Stimulated activated CD8-positive, alpha-beta memory T cell treated with anti-CD3 and anti-CD28 coated beads, Interleukin-15, amount 100 ng/mL, for 1 hour (primary cell): ENCODE measurements around the gene TULP1.
"Not testable (repeated sequence)": the region's sequence is repeated elsewhere in the genome, so short reads cannot be mapped to it uniquely, and the experiment has no call there.

ENCODE experiments used
- DNase-seq: peaks from one replicate; pipeline ENCODE4 v3.0.0-alpha.2; 2020; ENCODE audit warnings: low read depth

TULP1 gene

GRCh38 chr6:35512740-35513139, at the start of gene TULP1:
TULP1 (minus strand) TSS chr6:35512896; CDS start chr6:35512858, 38 bp downstream.
- no peak for DNase-seq

GRCh38 chr6:35562060-35562459, 49.4 kb upstream of the TULP1 start:
- no peak for DNase-seq

DNA sequence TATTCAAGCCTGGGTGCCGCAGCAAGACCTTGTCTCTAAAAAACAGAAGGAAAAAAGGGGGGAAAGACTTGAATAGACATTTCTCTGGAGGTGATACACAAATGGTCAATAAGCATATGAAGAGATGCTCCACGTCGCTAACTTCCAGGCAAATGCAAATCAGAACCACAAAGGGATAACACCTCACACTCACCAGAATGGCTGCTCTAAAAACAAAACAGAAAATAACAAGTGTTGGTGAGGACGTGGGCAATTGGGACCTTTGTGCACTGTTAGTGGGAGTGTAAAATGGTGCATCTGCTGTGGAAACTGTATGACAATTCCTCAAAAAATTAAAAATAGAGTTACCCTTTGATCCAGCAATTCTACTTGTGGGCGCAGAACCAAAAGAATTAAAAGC, 48.4 kb upstream of the TULP1 start:
- no peak for DNase-seq

- no peak for DNase-seq
Observed at GRCh38 chr6:35558571-35558970, 45.9 kb upstream of the TULP1 start.

DNA sequence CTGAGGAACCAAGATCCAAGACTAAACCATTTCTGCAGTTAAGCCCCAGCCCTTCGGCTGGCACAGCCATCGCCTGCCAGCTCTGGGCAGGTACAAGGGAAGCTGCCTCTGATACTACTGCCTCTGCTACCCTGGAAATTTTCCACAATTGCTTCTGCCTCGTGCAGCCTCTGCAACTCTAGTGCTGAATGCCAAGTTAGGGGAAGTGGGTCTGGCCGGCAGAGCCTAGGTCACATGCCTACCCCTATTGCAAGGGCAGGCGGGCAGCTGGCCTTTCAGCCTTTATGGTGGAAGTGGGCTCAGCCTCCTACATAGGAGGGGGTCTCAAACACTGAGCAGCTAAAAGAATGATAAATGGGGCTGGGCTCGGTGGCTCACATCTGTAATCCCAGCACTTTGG, 44.5 kb upstream of the TULP1 start:
- no peak for DNase-seq

DNA sequence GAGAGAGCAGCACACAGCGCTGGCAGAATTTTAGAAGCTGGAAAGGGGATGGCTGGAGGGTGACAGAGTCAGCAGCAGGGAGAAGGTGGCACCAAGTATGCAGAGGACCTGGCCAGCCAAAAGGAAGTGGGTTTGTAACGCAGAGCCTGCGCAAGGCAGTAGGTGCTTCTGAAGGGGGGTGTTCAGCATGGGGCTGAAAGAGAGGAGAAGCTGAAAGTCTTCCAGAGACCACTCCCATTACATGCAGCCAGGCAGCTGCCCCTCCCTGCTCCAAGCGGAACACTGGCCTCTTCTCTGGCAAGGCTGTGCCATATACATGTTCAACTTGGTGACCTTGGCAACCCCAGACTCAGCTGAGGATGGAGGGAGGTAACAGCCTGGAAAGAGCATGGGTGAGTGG, 42.1 kb upstream of the TULP1 start:
- DNase-seq = no peak

DNA sequence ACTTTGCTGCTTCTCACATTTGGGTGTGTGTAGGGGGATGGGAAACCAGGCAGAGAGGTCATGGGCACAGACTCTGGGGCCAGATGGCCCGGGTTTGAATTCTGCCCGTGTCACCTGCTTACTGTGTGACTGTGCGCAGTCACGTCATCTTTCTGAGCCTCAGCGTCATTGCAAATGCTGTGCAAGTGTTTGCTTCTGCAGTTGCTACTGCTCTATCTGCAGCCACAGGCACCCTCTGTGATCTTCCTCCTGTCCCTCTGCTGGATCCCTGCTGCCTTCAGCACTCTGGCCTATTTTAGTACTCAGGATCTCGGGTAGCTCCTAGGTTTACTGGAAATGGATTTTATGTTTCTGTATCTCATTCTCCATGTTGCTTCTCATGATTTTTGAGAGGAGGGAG, 40.6 kb upstream of the TULP1 start:
- no peak for DNase-seq

DNA sequence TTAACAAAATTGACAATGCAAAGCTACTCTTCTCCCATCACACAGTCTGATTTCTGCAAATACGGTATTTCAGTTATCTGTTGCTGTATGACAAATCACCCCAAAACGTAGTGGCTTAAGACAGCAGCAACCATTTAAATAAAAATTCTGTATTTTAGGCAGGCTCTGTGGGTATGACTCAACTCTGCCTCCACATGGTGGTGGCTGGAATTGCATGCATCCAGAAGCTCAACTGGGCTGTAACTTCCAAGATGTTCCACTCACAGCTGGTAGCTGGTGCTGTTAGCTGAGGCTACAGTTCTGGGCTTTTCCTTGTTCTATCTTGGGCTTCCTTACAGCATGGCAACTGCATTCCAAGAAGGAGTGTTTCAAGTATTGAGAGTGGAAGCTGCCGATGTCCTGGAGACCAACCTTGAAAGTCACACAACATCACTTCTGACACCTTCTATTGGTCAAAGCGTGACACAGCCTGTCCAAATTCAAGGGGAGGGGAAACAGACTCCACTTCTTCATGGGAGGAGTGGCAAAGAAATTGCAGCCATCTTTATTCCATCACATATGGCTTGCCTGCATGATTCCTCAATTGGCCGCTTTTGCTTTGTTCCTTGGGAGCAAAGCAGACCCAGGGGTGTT, 39.7 kb upstream of the TULP1 start:
- peak; percentile 39 for DNase-seq

DNA sequence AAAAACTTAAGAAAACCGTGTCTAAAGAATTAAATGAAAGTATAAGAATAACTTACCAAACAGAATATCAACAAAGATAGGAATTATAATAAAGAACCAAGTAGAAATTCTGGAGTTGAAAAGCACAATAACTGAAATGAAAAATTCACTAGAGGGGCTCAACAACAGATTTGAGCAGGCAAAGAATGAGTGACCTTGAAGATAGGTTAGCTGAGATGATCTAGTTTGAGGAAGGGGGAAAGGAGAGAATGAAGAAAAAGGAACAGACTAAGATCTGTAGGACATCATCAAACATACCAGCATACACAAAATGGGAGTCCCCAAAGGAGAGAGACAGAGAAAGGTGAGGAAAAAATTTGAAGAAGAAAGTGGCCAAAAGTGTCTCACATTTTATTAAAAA, 37.7 kb upstream of the TULP1 start:
- no peak for DNase-seq

GRCh38 chr6:35547676-35548075, 35.0 kb upstream of the TULP1 start:
- no peak for DNase-seq

GRCh38 chr6:35544769-35545361, 32.2 kb upstream of the TULP1 start:
- no peak for DNase-seq

DNA sequence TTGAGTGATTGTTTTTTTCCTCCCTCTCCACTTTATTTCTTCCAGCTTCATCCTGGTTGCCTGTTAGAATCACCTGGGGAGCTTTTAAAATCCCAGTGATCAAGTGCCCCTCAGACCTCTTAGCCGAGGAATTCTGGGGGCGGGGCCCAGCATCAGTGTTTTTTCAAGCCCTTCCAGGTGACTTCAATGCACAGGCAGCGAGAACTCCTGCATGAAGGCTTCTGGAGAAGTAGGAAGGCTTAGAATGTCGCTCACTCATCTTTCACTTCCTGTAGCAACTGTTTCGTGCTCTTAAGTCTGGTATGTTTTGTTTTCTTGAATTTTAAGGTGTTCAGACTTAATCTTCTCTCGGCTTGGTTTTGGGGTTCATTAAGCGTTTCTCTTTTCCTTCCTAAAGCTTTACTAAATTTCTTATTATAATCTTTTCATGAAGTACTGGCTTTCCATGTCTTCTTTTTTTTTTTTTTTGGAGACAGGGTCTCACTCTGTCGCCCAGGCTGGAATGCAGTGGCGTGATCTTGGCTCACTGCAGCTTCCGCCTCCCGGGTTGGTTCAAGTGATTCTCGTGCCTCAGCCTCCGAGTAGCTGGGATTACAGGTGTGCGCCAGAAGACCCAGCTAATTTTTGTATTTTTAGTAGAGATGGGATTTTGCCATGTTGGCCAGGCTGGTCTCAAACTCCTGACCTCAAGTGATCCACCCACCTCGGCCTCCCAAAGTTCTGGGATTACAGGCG, 30.9 kb upstream of the TULP1 start:
- DNase-seq = no peak

GRCh38 chr6:35541836-35542235, 29.1 kb upstream of the TULP1 start:
- DNase-seq = no peak

DNA sequence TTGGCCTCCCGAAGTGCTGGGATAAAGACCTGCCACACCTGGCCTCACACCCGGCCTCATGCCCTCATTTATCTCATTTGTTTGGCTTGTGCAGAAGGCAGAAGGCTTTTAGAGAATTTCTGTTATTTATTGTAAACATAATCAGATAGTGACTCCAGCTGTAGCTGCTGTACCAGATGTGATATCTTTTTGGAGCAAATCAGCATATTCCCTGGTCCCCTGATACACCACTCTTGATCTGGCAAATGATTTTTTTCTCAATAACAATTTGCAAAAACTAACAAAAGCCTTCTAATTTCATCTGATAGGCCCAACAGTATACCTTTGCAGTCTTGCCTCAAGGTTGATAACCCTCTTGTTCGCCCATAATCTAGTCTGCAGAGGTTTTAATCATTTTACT, 26.5 kb upstream of the TULP1 start:
- no peak for DNase-seq

DNA sequence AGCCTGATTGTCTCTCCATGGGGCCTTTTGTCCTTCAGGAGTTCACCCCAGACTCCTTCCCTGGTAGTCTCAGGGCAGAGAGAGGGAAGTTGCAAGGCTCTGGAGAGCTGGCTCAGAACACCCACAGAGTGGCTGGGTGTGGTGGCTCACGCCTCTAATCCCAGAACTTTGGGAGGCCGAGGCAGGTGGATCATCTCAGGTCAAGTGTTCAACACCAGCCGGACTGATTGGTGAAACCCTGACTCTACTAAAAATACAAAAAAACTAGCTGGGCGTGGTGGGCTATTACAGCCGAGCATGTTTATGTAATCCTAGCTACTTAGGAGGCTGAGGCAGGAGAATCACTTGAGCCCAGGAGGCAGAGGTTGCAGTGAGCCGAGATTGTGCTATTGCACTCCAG, 23.2 kb upstream of the TULP1 start:
- not testable (repeated sequence) for DNase-seq

- DNase-seq = no peak
Observed at GRCh38 chr6:35534407-35535170, 21.9 kb upstream of the TULP1 start.

DNA sequence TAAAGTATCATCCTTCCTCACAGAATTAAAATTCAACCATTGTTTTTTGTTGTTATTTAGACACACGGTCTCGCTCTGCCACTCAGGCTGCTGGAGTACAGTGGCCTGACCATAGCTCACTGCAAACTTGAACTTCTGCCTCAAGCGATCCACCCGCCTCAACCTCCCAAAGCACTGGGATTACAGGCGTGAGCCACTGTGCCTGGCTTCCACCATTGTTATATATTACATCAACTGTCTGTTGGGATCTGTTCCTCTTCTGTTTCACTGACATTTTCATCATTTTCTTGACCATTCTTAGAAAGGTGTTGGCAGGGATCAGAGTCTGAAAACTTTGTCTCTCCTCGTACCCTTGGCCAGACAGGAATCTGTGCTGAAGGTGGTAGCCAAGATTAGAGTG, 21.3 kb upstream of the TULP1 start:
- DNase-seq = no peak

DNA sequence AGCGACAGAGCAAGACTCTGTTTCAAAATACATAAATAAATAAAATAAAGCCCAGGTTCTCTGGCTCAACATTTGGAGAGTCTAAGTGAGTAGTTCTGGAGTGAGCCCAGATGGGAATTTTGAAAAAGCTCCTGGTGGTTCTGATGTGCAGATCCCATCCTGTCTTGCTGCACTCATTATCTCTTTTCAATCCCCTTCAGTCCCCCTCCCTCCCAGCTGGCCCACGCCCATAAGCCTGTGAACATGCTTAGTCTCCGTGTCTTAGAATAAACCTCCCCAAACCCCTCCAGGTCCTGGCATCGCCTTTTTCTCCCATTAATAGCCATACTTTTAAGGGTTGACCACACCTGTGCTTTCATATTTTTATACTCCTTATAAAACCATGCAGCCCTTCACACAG, 19.4 kb upstream of the TULP1 start:
- no peak for DNase-seq

DNA sequence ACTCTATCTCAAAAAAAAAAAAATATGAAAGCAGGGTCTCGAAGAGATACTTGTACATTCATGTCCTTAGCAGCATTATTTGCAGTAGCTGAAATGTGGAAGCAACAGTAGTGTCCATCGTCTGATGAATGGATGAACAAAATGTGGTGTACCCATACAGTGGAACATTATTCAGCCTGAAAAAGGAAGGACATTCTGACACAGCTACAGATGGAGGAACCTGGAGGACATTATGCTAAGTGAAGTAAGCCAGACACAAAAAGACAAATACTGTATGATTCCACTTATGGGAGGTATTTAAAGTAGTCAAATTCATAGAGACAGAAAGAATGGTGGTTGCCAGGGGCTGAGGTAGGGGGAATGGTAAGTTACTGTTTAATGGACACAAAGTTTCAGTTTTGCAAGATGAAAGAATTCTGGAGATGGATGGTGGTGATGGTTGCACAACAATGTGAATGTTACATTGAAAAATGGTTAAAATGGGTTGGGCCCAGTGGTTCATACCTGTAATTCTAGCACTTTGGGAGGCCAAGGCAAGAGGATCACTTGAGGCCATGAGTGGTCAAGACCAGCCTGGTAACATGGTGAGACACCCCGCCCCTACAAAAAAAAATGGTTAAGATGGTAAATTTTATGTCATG, 11.8 kb upstream of the TULP1 start:
- DNase-seq = no peak

DNA sequence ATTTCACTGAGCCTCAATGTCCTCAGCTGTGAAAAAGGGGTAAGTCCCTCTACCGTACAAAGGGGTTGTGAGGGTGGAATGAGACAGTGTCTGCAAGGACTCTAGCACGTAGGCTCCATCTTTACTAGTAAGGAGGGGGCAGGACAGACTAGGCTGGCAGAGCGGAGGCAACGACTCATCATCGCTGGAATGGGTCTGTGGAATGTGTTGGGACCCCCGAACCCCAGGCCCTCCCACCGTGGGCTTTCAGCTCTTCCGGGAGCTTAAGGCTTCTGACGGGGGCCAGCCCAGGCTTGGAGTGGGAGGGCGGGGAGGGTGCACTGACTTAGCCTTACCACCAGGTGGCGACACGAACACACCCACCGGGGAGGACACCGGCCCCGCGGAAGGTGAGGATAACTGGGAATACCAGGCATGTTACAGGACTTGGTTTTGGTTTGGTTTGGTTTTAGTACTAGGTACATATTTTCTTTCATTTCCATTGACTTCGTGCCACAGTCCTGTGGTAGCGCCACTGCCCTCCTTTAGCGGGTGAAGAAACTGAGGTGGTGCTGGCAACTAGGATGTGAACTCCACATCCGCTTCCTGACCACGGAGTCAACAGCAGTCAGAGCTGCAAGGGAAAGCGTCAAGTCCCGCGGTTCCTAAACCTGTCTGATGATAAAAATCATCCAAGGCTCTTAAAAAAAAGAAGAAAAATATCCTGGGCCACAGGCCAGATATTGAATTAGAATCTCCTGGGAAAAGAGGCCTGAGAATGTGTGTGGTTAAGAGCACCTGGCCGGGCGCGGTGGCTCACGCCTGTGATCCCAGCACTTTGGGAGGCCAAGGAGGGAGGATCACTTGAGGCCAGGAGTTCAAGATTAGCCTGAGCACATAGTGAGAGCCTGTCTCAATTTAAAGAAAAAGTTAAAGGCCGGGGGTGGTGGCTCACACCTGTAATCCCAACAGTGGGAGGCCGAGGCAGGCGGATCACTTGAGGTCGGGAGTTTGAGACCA, 10.3 kb upstream of the TULP1 start:
- DNase-seq = peak; percentile 64

- DNase-seq = no peak
Observed at GRCh38 chr6:35522151-35522550, 9.5 kb upstream of the TULP1 start.
